ENCODE results near the gene ACACB. TPM values are rescaled to one million over a fixed set of nuclear protein-coding genes. Genes with fewer than 3 reads are reported as not detected.

ACACB gene
- total RNA-seq, 1 donor from 2014 or later = 0.84 TPM

GRCh38 chr12:109239179-109239578 is 122.8 kb downstream of the ACACB start:
- no peak overlapping the region for H3K4me3 ChIP-seq (ENCODE audit: low read depth, low read length)
- no peaks in the 10 kb centered on the region for H3K36me3 ChIP-seq (ENCODE audit: control insufficient read depth, insufficient read depth, low read length)
- TF ChIP-seq CTCF (IDR thresholded peaks at IDR 0.05; ENCODE audit: insufficient read depth, low read length, poor library complexity, severe bottlenecking) = no peak
- DNase-seq (ENCODE audit: low read depth) = no peak
- H3K27me3 ChIP-seq (ENCODE audit: control insufficient read depth, insufficient read depth, low read length) = no peaks in the 10 kb centered on the region

- H3K36me3 ChIP-seq (ENCODE audit: control insufficient read depth, insufficient read depth, low read length) = no peaks in the 10 kb centered on the region
- no peak for TF ChIP-seq CTCF (IDR thresholded peaks at IDR 0.05; ENCODE audit: insufficient read depth, low read length, poor library complexity, severe bottlenecking)
- no peaks in the 10 kb centered on the region for H3K27me3 ChIP-seq (ENCODE audit: control insufficient read depth, insufficient read depth, low read length)
- DNase-seq (ENCODE audit: low read depth) = no peak
- H3K4me3 ChIP-seq (ENCODE audit: low read depth, low read length) = no peak overlapping the region
These were observed 123.3 kb downstream of the ACACB start for GRCh38 chr12:109239691-109240090.

- DNase-seq (ENCODE audit: low read depth) = no peak
- TF ChIP-seq CTCF (IDR thresholded peaks at IDR 0.05; ENCODE audit: insufficient read depth, low read length, poor library complexity, severe bottlenecking) = no peak
These were observed 124.0 kb downstream of the ACACB start for GRCh38 chr12:109240365-109240764.

GRCh38 chr12:109241936-109242335 is 125.5 kb downstream of the ACACB start:
- no peak for DNase-seq (ENCODE audit: low read depth)
- H3K4me3 ChIP-seq (ENCODE audit: low read depth, low read length) = no peak overlapping the region
- H3K36me3 ChIP-seq (ENCODE audit: control insufficient read depth, insufficient read depth, low read length) = no peaks in the 10 kb centered on the region
- no peak for TF ChIP-seq CTCF (IDR thresholded peaks at IDR 0.05; ENCODE audit: insufficient read depth, low read length, poor library complexity, severe bottlenecking)
- H3K27me3 ChIP-seq (ENCODE audit: control insufficient read depth, insufficient read depth, low read length) = no peaks in the 10 kb centered on the region

More at GRCh38 chr12:109240365-109240764, 124.0 kb downstream of the ACACB start:
- no peak overlapping the region for H3K4me3 ChIP-seq (ENCODE audit: low read depth, low read length)
- H3K27me3 ChIP-seq (ENCODE audit: control insufficient read depth, insufficient read depth, low read length) = no peaks in the 10 kb centered on the region
- no peaks in the 10 kb centered on the region for H3K36me3 ChIP-seq (ENCODE audit: control insufficient read depth, insufficient read depth, low read length)

GRCh38 chr12:109244073-109244472 is 127.7 kb downstream of the ACACB start:
- H3K27me3 ChIP-seq (ENCODE audit: control insufficient read depth, insufficient read depth, low read length) = no peaks in the 10 kb centered on the region
- no peak for DNase-seq (ENCODE audit: low read depth)
- H3K36me3 ChIP-seq (ENCODE audit: control insufficient read depth, insufficient read depth, low read length) = no peaks in the 10 kb centered on the region
- no peak overlapping the region for H3K4me3 ChIP-seq (ENCODE audit: low read depth, low read length)
- TF ChIP-seq CTCF (IDR thresholded peaks at IDR 0.05; ENCODE audit: insufficient read depth, low read length, poor library complexity, severe bottlenecking) = no peak

- Histone ChIP-seq H3K27me3 (ENCODE audit: control insufficient read depth, insufficient read depth, low read length) (no peaks in the 10 kb centered on the region), H3K4me3 (ENCODE audit: low read depth, low read length) (no peak overlapping the region), H3K36me3 (ENCODE audit: control insufficient read depth, insufficient read depth, low read length) (no peaks in the 10 kb centered on the region)
- no peak for DNase-seq (ENCODE audit: low read depth)
- TF ChIP-seq CTCF (IDR thresholded peaks at IDR 0.05; ENCODE audit: insufficient read depth, low read length, poor library complexity, severe bottlenecking) = no peak
These were observed 129.8 kb downstream of the ACACB start for GRCh38 chr12:109246221-109246620.
